HepG2 (cell line): ENCODE measurements around the gene FAM89B. TPM values are rescaled to one million over a fixed set of nuclear protein-coding genes. Genes with fewer than 3 reads are reported as not detected.

Experiments used
- ATAC-seq: fragments of 200-7000 bp; cut with Tn5 transposase; 3 replicates; pipeline ENCODE4 v1.9.1; 2020; ENCODE audit warnings: mild to moderate bottlenecking, moderate library complexity
- BruUV-seq: library from RNA; stranded (reverse); fragments of 400-500 nt; replicated peaks from 2 replicates; lab custom pipeline; 2021; lab: Mats Ljungman, UMichigan
- CTCF ChIA-PET: fragments of 300-600 bp; formaldehyde crosslinking; extraction: SDS; loops from one replicate; lab custom pipeline; 2021; ENCODE audit warnings: low total read pairs, inconsistent platforms, low intra/inter-chr PET ratio; lab: Yijun Ruan, JAX
- POLR2A ChIA-PET: fragments of 350-600 bp; sonication (Branson Sonifier 250); formaldehyde crosslinking; loops from one replicate; lab custom pipeline; 2020; ENCODE audit warnings: antibody characterized with exemption, inconsistent platforms; lab: Yijun Ruan, JAX
- DNase-seq: peaks from one replicate; pipeline ENCODE4 v3.0.0-alpha.2; 2015; ENCODE audit warnings: low spot score
- FAIRE-seq: peaks from 3 replicates; lab custom pipeline; 2011; peaks lifted over from hg19 to GRCh38; lab: Jason Lieb, UNC
- H2AFZ ChIP-seq: one replicate; pipeline ENCODE4 v1.6.1; 2011; ENCODE audit warnings: low read length, inconsistent platforms
- H3K27ac ChIP-seq: fragments of 300-600 bp; 3 replicates; pipeline ENCODE4 v1.8.0; 2011; ENCODE audit warnings: mixed run types, mild to moderate bottlenecking, mixed read lengths, low read length, inconsistent platforms; ENCODE audit not compliant: insufficient read depth; ENCODE audit errors: extremely low read length
- H3K27me3 ChIP-seq, 2 experiments: fragments of 200-600 bp in 1 of 2; 2 replicates in 1 of 2; 3 replicates in 1 of 2; pipeline versions ENCODE4 v1.6.0 to v1.8.0; 2011; ENCODE audit warnings: low read length in 2 of 2, mild to moderate bottlenecking in 2 of 2, moderate library complexity in 2 of 2, inconsistent platforms in 1 of 2; ENCODE audit not compliant: insufficient read depth in 2 of 2, control insufficient read depth in 1 of 2
- H3K36me3 ChIP-seq, 2 experiments: fragments of 200-600 bp in 1 of 2; replicated peaks in 1 of 2; 2 replicates in 1 of 2; 3 replicates in 1 of 2; pipeline versions ENCODE4 v1.5.1 to v1.8.0; 2011; ENCODE audit warnings: low read length in 2 of 2, inconsistent platforms in 1 of 2; ENCODE audit not compliant: insufficient read depth in 2 of 2, control insufficient read depth in 1 of 2
- H3K4me1 ChIP-seq: 2 replicates; pipeline ENCODE4 v1.5.1; 2012; ENCODE audit warnings: low read length, inconsistent platforms; ENCODE audit not compliant: insufficient read depth
- H3K4me2 ChIP-seq: 2 replicates; pipeline ENCODE4 v1.6.0; 2011; ENCODE audit warnings: low read depth, low read length, inconsistent platforms
- H3K4me3 ChIP-seq, 3 experiments: fragments of 200-600 bp in 1 of 3; sonication (generic), shearing (Covaris generic) in 1 of 3; replicated peaks in 1 of 3; 2 replicates each; pipeline ENCODE4 v1.5.1; 2011 to 2016; ENCODE audit warnings: low read length in 3 of 3, inconsistent platforms in 2 of 3, low read depth in 2 of 3, mild to moderate bottlenecking in 2 of 3, control low read depth in 1 of 3, mixed read lengths in 1 of 3; ENCODE audit not compliant: insufficient read depth in 1 of 3
- H3K79me2 ChIP-seq: one replicate; pipeline ENCODE4 v1.6.1; 2011; ENCODE audit warnings: low read length, inconsistent platforms; ENCODE audit not compliant: insufficient read depth
- H3K9ac ChIP-seq: 2 replicates; pipeline ENCODE4 v1.6.0; 2011; ENCODE audit warnings: mild to moderate bottlenecking, low read depth, low read length, inconsistent platforms; ENCODE audit not compliant: insufficient read depth
- H3K9me3 ChIP-seq: 2 replicates; pipeline ENCODE4 v1.5.1; 2012; ENCODE audit warnings: mild to moderate bottlenecking, low read length
- H4K20me1 ChIP-seq: 2 replicates; pipeline ENCODE4 v1.6.0; 2011; ENCODE audit warnings: inconsistent platforms, mild to moderate bottlenecking, low read length, moderate library complexity; ENCODE audit not compliant: insufficient read depth
- CEBPG ChIP-seq: IDR thresholded peaks from 2 replicates; pipeline ENCODE4 v1.6.1; 2016
- ELK4 ChIP-seq: sonication (generic); formaldehyde crosslinking; IDR thresholded peaks from 2 replicates; pipeline ENCODE4 v1.9.0; 2021; ENCODE audit warnings: missing genetic modification reagents, borderline replicate concordance
- HCFC1 ChIP-seq: fragments of 150-350 bp; IDR thresholded peaks from 2 replicates; pipeline ENCODE4 v1.6.1; 2014; ENCODE audit warnings: low read depth, low read length
- MATR3 ChIP-seq: sonication (generic); formaldehyde crosslinking; IDR thresholded peaks from 2 replicates; pipeline ENCODE4 v1.4.0; 2020; ENCODE audit warnings: missing genetic modification reagents
- NFYC ChIP-seq: IDR thresholded peaks from 2 replicates; pipeline ENCODE4 v1.6.1; 2016; ENCODE audit warnings: missing genetic modification reagents, missing compliant biosample characterization
- PRPF4 ChIP-seq: fragments of 200-400 bp; formaldehyde crosslinking; IDR thresholded peaks from 2 replicates; pipeline ENCODE4 v1.6.1; 2016; ENCODE audit warnings: low read length, low read depth; ENCODE audit not compliant: poor library complexity, severe bottlenecking
- RARA ChIP-seq: IDR thresholded peaks from 2 replicates; pipeline ENCODE4 v1.6.1; 2016; ENCODE audit warnings: missing genetic modification reagents, missing compliant biosample characterization
- RBFOX2 ChIP-seq: fragments of 200-400 bp; formaldehyde crosslinking; IDR thresholded peaks from 2 replicates; pipeline ENCODE4 v1.6.1; 2017; ENCODE audit warnings: low read depth, mild to moderate bottlenecking, low read length
- RXRA ChIP-seq: sonication (generic); formaldehyde crosslinking; IDR thresholded peaks from 2 replicates; pipeline ENCODE4 v1.5.1; 2020; ENCODE audit warnings: missing genetic modification reagents
- SIN3A ChIP-seq: IDR thresholded peaks from 2 replicates; pipeline ENCODE4 v1.6.1; 2011; ENCODE audit warnings: low read depth, mild to moderate bottlenecking, control low read depth, low read length, borderline replicate concordance
- SMAD3 ChIP-seq: sonication (generic); formaldehyde crosslinking; IDR thresholded peaks from 2 replicates; pipeline ENCODE4 v1.4.0; 2020; ENCODE audit warnings: missing genetic modification reagents
- TGIF2 ChIP-seq: IDR thresholded peaks from 2 replicates; pipeline ENCODE4 v1.6.1; 2016; ENCODE audit warnings: control low read depth, missing compliant biosample characterization
- THRA ChIP-seq: sonication (generic); formaldehyde crosslinking; IDR thresholded peaks from 2 replicates; pipeline ENCODE4 v1.4.0; 2020; ENCODE audit warnings: missing genetic modification reagents, borderline replicate concordance
- TRIM22 ChIP-seq: fragments of 450-650 bp; IDR thresholded peaks from 2 replicates; pipeline ENCODE4 v1.6.1; 2017
- ZIK1 ChIP-seq: sonication (generic); formaldehyde crosslinking; IDR thresholded peaks from 2 replicates; pipeline ENCODE4 v1.5.0; 2020; ENCODE audit warnings: mild to moderate bottlenecking, low read depth, missing genetic modification reagents, borderline replicate concordance
- ZNF225 ChIP-seq: sonication (generic); formaldehyde crosslinking; IDR thresholded peaks from 2 replicates; pipeline ENCODE4 v1.4.0; 2020; ENCODE audit warnings: mild to moderate bottlenecking, missing genetic modification reagents
- ZNF292 ChIP-seq: sonication (generic); formaldehyde crosslinking; IDR thresholded peaks from 2 replicates; pipeline ENCODE4 v1.8.1; 2022; ENCODE audit warnings: mild to moderate bottlenecking, low read depth, missing genetic modification reagents, borderline replicate concordance
- ZNF546 ChIP-seq: sonication (generic); formaldehyde crosslinking; conservative IDR thresholded peaks from 2 replicates; pipeline ENCODE4 v1.8.1; 2023; ENCODE audit warnings: mild to moderate bottlenecking, missing genetic modification reagents
- ZNF557 ChIP-seq: sonication (generic); formaldehyde crosslinking; IDR thresholded peaks from 2 replicates; pipeline ENCODE4 v1.4.0; 2020; ENCODE audit warnings: missing genetic modification reagents
- ZNF841 ChIP-seq: sonication (generic); formaldehyde crosslinking; IDR thresholded peaks from 2 replicates; pipeline ENCODE4 v1.8.1; 2023; ENCODE audit warnings: missing genetic modification reagents, borderline replicate concordance
- WGBS: methylation state at CpG from one replicate; pipeline ENCODE4 v1.1.6; 2017; ENCODE audit warnings: low lambda C conversion rate; 5-methylcytosine and 5-hydroxymethylcytosine counted together
- in situ Hi-C: cut with HindIII; loops from 2 replicates; pipeline ENCODE4 v1.10.0; 2017; ENCODE audit warnings: low pct_unique_long_range_greater_than_20kb; ENCODE audit not compliant: extremely low pct_ligation_motif_present
- intact Hi-C: fragments of 100-400 bp; cut with micrococcal nuclease; formaldehyde crosslinking; loops from one replicate; pipeline ENCODE4 v1.10.0; 2022; ENCODE audit not compliant: unreplicated experiment
- polyA plus RNA-seq, 8 experiments: library from polyadenylated mRNA; depleted of rRNA in 3 of 8; stranded (reverse) in 7 of 8; unstranded in 1 of 8; fragments of >200 nt; fragmentation: Illumina TruSeq in 4 of 8; extraction: Trizol in 4 of 8; gene quantifications; 2 replicates each; pipeline versions ENCODE4 v1.2.1 to v1.2.3, GENCODE V29; 2011 to 2016; ENCODE audit warnings: low read depth in 4 of 8, missing spikeins in 1 of 8, mixed read lengths in 1 of 8; ENCODE audit not compliant: insufficient read depth in 1 of 8
- total RNA-seq, 5 experiments: library from RNA; depleted of rRNA; stranded (reverse); fragments of >200 nt; fragmentation: Illumina TruSeq; extraction: Trizol; gene quantifications; 2 replicates each; pipeline ENCODE4 v1.2.3, GENCODE V29; 2016; ENCODE audit warnings: low read depth in 1 of 5
- TF ChIP-seq, protein P1 (sequence below): sonication (generic); formaldehyde crosslinking; IDR thresholded peaks from 2 replicates; pipeline ENCODE4 v1.5.1; 2020; ENCODE audit warnings: mild to moderate bottlenecking, missing genetic modification reagents, moderate library complexity

The FAM89B gene
- total and polyA plus RNA-seq, 2 of the 13 experiments (the other 11 are each of a cell fraction or from before 2014, with no cell fraction given): 5.7 to 8.0 TPM

- TF ChIP-seq, protein P1, sequence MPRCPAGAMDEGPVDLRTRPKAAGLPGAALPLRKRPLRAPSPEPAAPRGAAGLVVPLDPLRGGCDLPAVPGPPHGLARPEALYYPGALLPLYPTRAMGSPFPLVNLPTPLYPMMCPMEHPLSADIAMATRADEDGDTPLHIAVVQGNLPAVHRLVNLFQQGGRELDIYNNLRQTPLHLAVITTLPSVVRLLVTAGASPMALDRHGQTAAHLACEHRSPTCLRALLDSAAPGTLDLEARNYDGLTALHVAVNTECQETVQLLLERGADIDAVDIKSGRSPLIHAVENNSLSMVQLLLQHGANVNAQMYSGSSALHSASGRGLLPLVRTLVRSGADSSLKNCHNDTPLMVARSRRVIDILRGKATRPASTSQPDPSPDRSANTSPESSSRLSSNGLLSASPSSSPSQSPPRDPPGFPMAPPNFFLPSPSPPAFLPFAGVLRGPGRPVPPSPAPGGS (CRISPR knock-in tag): no peak
- no peak for TF ChIP-seq RBFOX2
- TF ChIP-seq RXRA (CRISPR knock-in tag): no peak
- TF ChIP-seq THRA (CRISPR knock-in tag): no peak
- no peak for TF ChIP-seq ZNF225 (CRISPR knock-in tag)
Observed at GRCh38 chr11:65578134-65578533, 5.8 kb downstream of the FAM89B start (continued).

DNA sequence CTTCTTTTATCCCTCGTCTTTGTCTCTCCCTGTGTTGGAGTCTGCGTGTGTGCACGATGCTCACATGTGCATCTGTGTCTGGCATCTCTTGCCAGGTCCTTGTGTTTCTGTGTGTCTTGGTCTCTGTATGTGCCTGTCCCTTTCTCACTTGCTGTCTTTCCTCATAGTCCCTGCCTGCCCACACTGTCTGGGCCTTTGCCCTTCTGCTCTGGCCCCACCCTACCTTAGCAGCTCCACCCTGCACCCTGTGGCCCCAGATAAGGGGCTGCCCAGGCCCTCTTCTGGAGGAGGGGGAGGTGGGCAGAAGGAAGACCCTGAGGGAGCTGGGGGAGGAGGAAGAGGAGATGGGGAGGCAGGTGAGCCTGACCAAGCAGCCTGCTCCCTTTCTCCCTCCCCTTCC, 6.3 kb downstream of the FAM89B start:
- BruUV-seq: no TSS peak
- no peaks in the 10 kb centered on the region for H4K20me1 ChIP-seq
- no peak overlapping the region for H3K9ac ChIP-seq
- peaks cover 50% of the 10 kb centered on the region for H3K4me1 ChIP-seq
- no peaks in the 10 kb centered on the region for H3K9me3 ChIP-seq
- no peak overlapping the region for H3K27ac ChIP-seq
- ATAC-seq: no peak
- H3K79me2 ChIP-seq: peaks cover 1% of the 10 kb centered on the region
- peaks cover 2 to 6% of the 10 kb centered on the region in 2 experiments; a peak in 2 of 5 replicates for H3K36me3 ChIP-seq
- 87% methylated on average over 3 of the region's 3 CpGs for WGBS
- H3K4me2 ChIP-seq: no peak overlapping the region
- H2AFZ ChIP-seq: no peak overlapping the region
- H3K27me3 ChIP-seq: no peaks in the 10 kb centered on the region
- in situ Hi-C loops (loop anchor here (5.0 kb wide), 1 partner anchor 34 kb away; the partner anchor contains the start of gene MAP3K11), intact Hi-C loops (no loop called here)
- DNase-seq: no peak
- POLR2A ChIA-PET: no interaction called here
- H3K4me3 ChIP-seq: no peak overlapping the region
- FAIRE-seq: no peak
- CTCF ChIA-PET: no interaction called here
- no peak for TF ChIP-seq HCFC1
- TF ChIP-seq TGIF2 (CRISPR knock-in tag): no peak
- TF ChIP-seq ZNF557 (CRISPR knock-in tag): no peak
- TF ChIP-seq RARA (CRISPR knock-in tag): no peak
- no peak for TF ChIP-seq PRPF4
- no peak for TF ChIP-seq TRIM22
- TF ChIP-seq ZNF546 (CRISPR knock-in tag): no peak
- TF ChIP-seq NFYC (CRISPR knock-in tag): no peak
- no peak for TF ChIP-seq CEBPG (CRISPR knock-in tag)
- no peak for TF ChIP-seq SIN3A
- no peak for TF ChIP-seq ZNF292 (CRISPR knock-in tag)
- no peak for TF ChIP-seq ZNF841 (CRISPR knock-in tag)
- TF ChIP-seq MATR3 (CRISPR knock-in tag): no peak
- no peak for TF ChIP-seq SMAD3 (CRISPR knock-in tag)
- no peak for TF ChIP-seq ZIK1
- TF ChIP-seq ELK4 (CRISPR knock-in tag): no peak
- TF ChIP-seq ZNF225 (CRISPR knock-in tag): no peak
